EH (cell line): ENCODE measurements around the gene GBX1.
A peak's percentile ranks its signal among the peaks of the same experiment; 100 is the strongest.

Experiments
- DNase-seq: peaks from one replicate; pipeline ENCODE4 v3.0.0-alpha.2; 2015; ENCODE audit warnings: low read depth

The GBX1 gene

DNA sequence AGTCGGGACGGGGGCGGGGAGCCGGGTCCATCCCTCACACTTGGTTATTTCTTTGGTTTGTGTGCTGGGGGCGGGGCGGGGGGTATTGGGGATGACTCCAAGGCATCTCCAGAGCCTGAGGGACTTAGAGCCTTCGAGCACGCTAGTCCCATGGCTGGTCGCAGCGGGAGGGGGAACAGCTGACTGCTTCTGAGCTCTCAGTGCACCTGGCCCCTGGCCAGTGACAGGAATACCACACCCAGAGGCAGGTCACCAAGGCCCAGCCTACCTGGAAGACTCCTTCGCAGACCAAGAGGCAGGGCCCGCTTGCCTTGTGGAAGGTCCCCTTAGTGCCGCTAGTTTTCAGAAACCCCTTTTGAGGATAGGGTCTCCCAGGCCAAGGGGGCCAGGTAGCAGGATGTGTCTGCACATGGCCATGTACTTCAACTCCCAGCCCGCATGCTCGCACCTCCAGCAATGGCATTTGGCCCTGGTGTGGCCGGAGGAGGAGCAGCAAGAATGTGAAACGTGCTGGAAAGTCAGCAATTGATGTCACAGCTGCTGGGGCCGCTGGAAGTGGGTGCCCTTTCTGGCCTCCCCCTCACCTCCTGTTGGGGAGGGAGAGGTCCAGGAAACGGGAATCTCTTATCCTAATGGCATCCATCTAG lies 40.9 kb downstream of the GBX1 start:
- DNase-seq, result no peak

DNA sequence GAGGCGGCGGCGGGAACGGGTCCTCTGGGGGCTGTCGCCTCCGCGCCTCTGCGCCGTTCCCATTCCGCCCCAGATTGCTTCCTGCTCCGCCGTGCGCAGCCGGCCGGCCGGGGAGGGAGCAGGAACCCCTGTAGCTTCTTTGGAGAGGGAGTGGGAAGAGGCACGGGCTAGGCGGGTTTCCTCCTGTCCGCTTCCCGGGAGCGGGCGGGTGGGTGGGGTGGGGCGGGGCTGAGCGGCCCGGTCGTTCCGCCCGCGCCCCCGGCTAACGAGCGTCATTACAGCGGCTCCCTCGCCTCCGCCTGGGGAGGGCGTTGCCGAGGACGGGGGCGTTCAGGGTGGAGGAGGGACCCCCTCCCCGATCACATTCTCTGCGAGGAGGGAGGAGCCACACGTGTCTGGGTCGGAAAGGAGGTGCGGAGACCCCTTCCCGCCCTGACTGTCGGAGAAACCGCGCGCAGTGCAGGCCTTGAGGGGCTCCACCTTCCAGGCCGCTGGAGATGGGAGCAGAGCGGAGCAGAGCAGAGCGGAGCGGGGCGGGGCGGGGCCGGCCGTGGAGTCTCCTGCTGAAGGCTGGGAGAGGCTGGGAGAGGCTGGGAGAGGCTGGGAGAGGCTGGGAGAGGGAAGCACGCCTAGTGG lies 41.5 kb downstream of the GBX1 start:
- DNase-seq, result no peak

DNA sequence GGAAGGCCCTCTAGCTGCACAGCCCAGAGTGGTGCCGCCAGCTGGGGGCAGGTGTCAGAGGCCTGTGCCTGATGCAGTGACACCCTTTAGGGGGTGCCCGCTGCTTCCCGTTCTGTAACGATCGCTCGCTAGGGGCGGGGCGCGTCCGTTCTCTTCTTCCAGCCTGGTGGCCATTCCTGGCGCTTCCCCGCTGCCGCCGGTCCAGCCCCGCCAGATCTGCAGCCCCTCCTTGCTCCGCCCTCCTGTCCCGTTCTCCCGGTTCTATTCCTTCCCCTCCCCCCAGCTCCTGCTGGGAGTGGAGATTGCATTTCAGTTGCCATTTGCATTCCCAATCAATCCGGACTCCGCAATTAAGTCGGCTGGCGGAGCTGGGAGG lies 42.0 kb downstream of the GBX1 start:
- DNase-seq, result peak; percentile 17

DNA sequence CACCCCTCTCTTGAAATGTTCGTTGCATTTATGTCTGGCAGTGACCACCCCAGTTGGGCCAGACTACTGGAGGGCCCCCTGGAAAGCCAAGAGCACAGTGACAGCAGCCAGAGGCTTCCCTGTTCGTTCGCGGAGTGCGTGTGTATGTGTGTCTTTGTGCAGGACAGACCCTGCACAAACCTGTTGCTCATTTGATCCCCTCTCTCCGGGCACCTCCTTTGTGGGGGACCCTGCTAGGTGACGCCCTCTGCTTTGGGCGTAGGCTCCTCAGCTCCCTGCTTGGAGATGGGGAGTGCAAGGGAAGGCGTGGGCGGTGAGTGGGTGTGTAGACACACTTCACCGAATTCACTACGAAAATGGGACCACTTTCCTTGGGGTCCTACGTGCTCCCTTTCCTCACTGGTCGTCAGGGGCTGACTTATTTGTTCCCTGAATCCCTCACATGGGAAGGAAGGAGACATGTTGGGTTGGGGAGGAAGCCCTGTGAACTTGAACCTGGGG lies 42.5 kb downstream of the GBX1 start:
- no peak for DNase-seq

DNA sequence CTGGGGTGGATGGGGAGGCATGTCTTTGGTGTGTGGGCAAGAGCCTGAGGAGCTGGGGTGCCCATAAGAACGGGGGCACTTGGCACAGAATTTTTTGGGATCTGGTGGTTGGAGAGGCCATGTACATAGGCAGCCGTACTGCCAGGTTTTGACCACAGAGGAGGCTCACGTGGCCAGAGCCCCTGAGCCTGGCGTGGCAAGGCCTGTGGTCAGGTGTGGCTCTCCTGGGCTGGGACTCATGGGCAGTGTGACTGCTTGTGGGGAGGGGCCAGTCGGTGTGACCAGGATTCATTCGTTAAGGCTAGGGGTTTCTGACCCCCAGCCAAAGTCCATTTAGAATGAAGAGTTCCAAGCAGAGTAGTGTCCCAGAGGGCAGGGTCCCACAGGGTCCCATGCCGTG lies 43.0 kb downstream of the GBX1 start:
- no peak for DNase-seq

DNA sequence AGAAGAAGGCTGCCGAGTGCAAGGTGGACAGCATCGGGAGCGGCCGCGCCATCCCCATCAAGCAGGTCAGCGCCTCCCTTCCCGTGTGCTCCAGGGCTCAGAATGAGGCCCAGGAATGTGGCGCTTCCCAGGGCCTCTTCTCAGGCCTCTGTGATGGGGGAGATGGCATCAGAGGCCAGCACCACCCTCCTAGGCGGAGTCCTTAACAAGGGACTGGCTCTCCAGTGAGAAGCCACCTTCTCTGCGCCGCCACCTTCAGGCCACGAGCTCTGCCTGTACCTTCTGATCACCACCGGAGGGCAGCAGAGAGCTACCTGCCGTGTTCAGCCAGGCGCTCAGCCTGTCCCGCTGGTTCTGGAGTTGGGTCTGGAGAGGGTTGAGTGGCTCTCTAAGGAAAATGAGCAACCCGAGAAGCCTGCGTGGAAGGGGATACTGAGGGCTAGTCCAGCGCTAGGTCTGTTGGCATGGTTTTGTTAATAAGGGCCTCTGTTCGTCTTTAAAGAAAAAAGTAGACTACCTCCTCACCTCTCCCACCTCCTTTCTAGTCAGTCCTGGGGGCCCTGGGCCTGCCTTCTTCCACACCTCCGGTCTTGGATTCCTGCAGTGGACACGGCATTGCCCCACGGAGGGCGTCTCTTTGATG lies 43.6 kb downstream of the GBX1 start:
- peak; percentile 84 for DNase-seq

DNA sequence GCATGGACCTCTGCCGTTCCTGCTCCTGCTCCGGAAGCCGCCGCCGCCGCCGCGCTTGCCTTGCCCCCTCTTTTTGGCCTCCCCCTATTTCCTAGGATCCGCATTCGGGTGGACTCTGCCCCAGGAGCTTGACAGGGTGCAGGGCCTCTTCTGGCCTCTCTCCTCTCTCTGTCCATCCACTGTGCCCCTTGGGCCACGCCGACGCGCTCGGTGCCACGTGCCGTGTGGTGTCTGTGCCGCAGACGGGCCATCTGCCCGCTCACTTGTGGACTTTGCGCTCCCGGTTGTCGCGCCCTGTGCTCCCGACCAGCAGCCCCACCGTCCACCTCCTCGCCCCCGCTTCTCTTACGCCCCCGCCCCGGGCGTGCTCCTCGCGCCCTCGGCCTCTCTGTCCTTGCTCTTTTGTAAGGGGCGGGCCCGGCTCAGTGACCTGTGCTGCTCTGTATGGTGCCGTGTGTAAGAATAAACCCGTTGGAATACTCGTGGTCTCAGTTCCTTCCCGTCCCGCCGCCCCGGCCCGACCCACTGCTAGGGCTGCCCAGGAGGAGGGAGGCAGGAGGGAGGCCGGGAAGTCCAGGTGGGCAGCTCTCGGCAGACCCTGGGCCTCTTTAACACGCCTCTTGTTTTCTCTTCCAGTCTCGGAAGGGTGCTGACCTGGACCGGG lies 44.2 kb downstream of the GBX1 start:
- DNase-seq, result no peak

DNA sequence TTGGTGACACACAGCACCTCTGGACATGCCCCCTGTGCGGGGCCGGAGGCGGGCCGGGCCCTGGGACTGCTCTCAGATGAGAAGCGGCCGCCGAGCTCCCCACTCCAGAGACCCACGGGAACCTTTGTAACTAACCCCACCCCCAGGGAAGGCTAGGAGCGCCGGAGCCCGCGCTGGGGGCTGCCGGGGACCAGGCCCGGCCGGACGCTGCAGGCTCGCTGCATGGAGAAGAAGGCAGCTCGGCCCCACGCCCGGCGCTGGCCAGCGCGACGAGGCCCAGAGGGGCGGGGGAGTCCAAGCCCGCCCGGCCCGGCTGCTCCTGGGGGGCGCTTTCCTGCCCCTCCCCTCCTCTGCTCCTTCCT lies 44.7 kb downstream of the GBX1 start:
- DNase-seq, result no peak

DNA sequence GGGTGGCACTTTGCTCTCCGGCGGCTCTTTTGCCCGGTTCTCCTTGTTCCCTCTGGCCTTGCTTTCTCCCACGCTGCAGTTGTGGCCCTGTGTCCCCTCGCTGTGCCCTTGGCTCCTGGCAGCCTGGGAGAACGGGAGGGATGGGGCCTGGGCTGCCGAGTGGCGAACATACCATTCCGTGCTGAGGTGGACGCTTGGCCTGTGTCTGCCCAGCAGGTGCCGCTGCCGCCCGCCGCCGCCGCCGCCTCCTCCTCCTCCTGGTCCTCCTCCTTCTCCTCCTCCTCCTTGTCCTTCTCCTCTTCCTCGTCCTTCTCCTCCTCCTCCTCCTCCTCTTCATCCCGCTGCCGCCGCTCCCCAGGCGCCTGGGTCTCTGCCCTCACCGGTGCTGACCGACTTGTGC lies 45.2 kb downstream of the GBX1 start:
- no peak for DNase-seq

DNA sequence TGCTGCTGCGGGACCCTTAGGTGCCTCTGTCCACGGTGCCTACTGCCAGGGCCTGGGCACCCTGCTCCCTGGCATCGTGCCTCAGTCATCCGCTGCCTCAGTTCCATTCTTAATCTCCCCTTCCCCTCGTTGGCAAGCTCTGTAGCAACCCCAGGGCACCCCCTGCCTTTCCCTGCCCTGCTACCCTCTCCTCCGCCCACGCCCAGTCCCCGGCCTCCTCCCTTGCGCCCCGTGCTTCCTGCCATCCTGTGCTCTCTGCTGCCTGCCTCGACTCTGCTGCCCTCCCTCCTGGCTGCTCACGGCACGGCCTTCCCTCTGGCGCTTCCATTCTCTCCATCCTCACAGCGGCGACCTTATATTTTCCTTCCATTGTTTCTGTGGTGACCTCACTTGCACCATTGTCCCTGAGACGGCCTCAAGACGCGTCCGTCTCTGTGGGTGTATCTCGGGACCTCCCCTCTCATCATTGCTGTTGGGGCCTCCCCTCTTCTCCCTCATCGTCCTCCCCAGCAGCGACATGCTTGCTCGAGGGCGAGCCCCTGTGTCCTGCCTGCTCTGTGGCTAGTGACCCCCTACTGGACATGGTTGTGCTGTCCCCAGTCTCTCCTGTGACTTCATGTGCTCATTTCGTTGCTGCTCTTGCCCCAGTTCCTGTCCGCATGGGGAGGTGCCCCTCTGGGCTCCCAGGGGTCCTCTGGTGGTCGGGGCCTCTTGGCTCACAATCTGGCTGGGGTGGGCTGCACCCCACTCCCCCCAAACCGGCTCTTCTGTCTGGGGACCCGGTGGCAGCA lies 45.9 kb downstream of the GBX1 start:
- no peak for DNase-seq

DNA sequence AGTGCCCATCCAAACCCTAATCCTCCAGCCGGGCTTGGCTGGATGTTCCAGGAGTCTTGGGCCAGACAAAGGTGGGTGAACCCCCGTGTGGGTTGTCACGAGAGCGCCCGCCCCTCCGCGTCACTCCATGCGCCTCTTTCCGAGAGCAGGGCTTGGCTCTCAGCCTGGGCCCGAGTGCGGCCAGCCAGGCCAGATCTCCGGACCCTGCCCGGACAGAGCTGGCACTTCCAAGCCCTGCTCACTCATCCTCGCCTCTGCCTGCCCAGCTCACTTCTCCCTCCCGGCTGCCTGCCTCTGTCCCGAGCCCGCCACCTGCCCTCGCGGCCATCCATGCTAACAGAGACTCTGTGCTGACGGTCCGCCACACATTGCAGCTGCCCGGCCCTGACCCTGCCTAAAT lies 46.6 kb downstream of the GBX1 start:
- no peak for DNase-seq

DNA sequence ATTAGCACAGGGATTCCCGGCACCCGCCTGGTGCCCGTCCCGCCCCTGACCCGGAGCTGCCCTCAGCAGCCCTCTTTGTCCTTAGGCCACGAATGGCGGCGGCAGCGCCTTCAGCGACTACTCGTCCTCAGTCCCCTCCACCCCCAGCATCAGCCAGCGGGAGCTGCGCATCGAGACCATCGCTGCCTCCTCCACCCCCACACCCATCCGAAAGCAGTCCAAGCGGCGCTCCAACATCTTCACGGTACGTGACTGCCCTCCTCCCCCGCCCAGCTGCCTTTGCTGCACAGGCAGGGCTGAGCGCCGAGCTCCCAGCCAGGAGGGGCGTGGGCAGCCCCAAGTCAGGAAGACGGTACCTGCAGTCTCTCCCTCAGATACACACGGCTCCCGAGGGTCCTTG lies 47.6 kb downstream of the GBX1 start:
- no peak for DNase-seq

DNA sequence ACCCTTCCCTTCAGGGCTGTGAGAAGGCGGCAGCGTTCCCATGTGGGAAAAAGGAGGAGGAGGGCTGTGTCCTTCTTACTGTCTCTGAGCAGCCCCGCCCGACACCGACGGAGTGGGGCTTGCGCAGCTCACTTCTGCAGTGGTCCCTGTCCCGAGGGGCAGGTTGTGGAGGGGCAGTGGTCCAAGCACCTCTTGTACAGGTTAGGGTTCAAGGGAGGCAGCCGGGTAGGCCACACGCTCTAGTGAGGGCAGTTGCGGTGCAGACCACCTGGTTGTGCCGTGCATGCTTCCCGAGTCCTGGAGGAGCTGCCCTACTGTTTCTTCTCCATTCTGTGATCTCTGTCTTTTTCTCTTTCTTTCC lies 48.5 kb downstream of the GBX1 start:
- no peak for DNase-seq

DNA sequence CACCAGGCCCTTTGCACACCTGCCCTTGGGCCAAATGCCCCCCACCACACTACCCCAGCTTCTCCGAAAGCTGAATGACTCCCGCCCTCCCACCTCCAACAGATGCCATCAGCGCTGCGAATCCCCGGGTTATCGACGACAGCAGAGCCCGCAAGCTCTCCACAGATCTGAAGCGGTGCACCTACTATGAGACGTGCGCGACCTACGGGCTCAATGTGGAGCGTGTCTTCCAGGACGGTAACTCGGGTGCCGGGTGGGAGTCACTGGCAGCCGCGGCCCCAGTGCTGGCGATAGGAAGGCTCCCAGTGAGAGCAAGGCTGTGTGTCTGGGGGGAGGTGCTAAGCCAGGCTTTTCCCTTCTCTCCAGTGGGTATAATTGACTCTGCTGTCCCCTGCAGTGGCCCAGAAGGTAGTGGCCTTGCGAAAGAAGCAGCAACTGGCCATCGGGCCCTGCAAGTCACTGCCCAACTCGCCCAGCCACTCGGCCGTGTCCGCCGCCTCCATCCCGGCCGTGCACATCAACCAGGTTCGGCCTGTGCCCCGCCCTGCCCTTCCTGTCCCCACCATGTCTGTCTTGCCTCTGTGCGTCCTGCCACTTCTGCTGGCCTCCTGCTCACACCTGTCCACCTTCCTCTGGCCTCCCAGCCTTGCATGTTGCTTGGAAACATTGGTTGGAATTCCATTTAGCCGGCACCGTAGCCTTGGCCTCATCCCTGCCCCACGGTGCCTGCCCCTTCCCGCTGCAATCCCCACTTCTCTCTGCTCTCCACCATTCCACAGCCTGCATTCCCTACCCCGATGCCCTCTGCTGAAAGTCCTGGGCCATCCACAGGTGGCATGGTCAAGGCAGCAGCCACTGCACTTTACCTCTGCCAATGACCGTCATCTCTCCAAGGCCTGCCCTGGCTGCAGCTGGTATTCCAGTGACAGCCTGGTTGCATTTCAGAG lies 49.1 kb downstream of the GBX1 start:
- no peak for DNase-seq

DNA sequence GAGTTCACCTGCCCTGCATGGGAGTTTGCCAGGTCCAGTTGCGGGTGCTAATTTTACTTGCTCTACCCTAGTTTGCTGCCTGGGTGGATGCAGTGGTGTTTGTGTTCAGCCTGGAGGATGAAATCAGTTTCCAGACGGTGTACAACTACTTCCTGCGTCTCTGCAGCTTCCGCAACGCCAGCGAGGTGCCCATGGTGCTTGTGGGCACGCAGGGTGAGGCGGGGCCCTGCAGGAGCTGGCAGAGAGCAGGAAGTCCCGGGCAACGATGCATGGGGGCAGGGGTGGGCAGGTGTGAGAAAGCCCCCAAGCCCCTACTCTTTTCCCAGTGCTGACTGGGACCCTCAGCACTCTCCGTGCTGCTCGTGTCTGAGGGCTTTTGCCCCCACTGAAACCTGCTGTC lies 49.9 kb downstream of the GBX1 start:
- DNase-seq, result no peak

DNA sequence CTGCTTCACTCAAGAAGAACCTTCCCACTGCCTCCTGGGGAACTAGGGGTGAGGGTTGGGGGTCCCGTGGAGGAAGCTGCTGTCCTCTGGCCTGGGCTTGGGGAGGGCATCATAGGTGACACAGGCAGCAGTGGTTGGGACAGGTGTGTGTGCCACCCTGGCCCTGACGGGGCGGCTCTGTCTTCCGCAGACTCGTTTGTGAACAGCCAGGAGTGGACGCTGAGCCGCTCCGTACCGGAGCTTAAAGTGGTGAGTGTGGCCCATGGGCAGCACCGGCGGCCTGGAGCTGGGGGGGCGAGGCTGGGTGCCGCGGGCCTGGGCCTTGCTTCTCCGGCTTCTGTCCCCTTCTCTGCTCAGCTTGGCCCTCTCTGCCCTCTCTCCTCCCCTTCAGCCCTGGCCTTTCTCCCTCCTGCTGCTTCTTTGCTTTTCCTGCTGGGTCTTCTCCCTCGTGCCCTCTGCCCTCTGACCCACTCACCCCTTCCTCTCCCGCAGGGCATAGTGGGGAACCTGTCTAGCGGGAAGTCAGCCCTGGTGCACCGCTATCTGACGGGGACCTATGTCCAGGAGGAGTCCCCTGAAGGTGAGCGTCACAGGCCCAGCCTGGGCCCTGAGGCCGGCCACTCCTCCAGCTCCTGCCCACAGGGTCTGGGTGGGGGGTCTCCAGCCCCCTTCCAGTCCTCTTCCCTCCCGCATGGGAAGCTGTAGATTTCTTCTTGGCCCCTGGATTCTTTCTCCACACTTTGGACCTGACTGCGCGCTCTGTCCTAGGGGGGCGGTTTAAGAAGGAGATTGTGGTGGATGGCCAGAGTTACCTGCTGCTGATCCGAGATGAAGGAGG lies 50.7 kb downstream of the GBX1 start:
- no peak for DNase-seq

DNA sequence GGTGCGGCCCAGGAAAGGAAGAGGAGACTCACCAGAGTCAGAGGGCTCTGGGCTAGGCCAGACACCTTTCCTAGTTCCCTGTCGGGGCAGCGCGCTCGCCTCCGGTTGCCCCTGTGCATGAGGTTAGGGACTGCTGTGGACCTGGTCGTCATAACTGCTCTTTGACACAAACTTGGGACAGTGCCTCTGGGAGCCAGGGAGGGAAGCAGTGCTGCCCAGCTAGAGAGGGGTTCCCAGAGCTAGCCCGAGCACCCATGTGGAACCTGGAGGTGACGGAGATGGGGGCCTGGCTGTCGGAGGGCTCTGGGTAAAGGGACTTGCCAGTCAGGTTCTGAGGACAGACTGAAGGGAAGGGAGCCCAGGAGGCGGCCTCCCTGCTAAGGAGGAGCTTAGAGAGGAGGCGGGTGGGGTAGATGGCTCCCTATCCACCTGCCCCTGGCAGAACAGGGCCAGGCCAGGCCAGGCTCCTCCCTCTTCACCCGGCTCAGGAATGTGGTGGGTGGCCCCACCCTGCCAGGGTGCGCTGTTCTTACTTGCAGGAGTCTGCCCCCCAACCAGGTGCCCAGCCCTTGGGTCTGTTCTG lies 51.6 kb downstream of the GBX1 start:
- no peak for DNase-seq

DNA sequence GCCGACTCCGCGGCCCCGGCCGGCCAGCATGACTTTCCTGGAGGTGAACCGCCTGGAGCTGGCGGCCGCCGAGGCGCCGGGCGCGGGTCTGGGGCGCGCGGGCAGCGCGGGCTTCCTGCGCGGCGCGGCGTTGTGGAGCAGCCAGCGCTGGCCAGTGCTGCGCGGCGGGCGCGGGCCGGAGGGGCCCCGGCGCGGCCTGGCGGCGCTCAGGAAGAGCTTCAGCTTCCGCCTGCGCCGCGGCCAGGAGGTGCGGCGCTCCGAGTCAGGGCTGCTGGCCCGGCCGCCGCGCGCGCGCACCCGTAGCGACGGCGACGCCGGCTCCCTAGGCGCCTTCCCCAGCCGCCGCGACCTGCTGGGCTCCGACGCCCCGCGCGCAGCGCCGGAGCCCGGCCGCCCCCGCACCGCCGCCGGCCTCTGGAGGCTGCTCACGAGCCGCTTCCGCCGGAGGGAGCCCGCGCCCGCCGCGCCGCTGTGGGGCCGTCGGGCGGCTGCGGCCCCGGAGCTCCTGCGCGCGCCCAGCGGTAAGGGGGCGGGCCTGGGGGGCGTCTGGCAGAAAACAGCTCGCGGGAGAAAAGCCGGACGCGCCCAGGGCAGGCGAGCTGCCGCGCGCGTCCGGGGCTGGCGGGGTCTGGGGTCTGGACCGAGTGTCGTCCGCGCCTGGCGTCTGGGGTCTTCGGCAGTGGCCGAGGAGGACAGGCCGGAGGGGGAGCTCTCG lies 52.2 kb downstream of the GBX1 start:
- DNase-seq, result peak; percentile 55
